H9 (cell line): ENCODE data around the gene PDE4B. TPM values are rescaled to one million over a fixed set of nuclear protein-coding genes. Genes with fewer than 3 reads are reported as not detected.

Experiments
- DNase-seq: peaks from one replicate; pipeline ENCODE4 v3.0.0-alpha.2; 2017
- H2AFZ ChIP-seq: one replicate; pipeline ENCODE4 v1.6.1; 2013; ENCODE audit warnings: mild to moderate bottlenecking, low read length, control low read depth, moderate library complexity
- H2AK5ac ChIP-seq: 2 replicates; pipeline ENCODE4 v1.6.1; 2013; ENCODE audit warnings: low read length, control low read depth, mixed read lengths; ENCODE audit not compliant: insufficient read length
- H2BK120ac ChIP-seq: one replicate; pipeline ENCODE4 v1.6.1; 2013; ENCODE audit warnings: low read depth, mild to moderate bottlenecking, low read length, control low read depth, inconsistent platforms; ENCODE audit not compliant: poor library complexity, severe bottlenecking
- H2BK12ac ChIP-seq: 2 replicates; pipeline ENCODE4 v1.6.1; 2013; ENCODE audit warnings: low read length, control low read depth, mixed read lengths, low read depth; ENCODE audit not compliant: insufficient read length
- H2BK15ac ChIP-seq: 2 replicates; pipeline ENCODE4 v1.6.1; 2013; ENCODE audit warnings: low read depth, low read length, control low read depth
- H2BK20ac ChIP-seq: one replicate; pipeline ENCODE4 v1.6.1; 2013; ENCODE audit warnings: low read depth, mild to moderate bottlenecking, low read length, control low read depth, inconsistent platforms; ENCODE audit not compliant: poor library complexity, severe bottlenecking
- H2BK5ac ChIP-seq: 2 replicates; pipeline ENCODE4 v1.6.1; 2013; ENCODE audit warnings: low read length, control low read depth, mixed read lengths; ENCODE audit not compliant: insufficient read length
- H3K14ac ChIP-seq: 2 replicates; pipeline ENCODE4 v1.6.1; 2013; ENCODE audit warnings: low read length, control low read depth; ENCODE audit not compliant: insufficient read depth
- H3K18ac ChIP-seq: 2 replicates; pipeline ENCODE4 v1.6.1; 2013; ENCODE audit warnings: low read depth, mild to moderate bottlenecking, mixed read lengths, low read length, control low read depth; ENCODE audit not compliant: insufficient read length
- H3K23ac ChIP-seq: 2 replicates; pipeline ENCODE4 v1.6.1; 2013; ENCODE audit warnings: low read length, control low read depth, mixed read lengths, low read depth; ENCODE audit not compliant: insufficient read length
- H3K23me2 ChIP-seq: 2 replicates; pipeline ENCODE4 v1.6.1; 2013; ENCODE audit warnings: low read depth, mild to moderate bottlenecking, mixed read lengths, low read length, control low read depth; ENCODE audit not compliant: insufficient read length, poor library complexity, severe bottlenecking
- H3K27ac ChIP-seq: 2 replicates; pipeline ENCODE4 v1.5.1; 2013; ENCODE audit warnings: low read length, control low read depth, mixed read lengths, low read depth; ENCODE audit not compliant: insufficient read length
- H3K27me3 ChIP-seq: 2 replicates; pipeline ENCODE4 v1.6.1; 2013; ENCODE audit warnings: low read length, control low read depth, inconsistent platforms; ENCODE audit not compliant: insufficient read depth
- H3K4ac ChIP-seq: 2 replicates; pipeline ENCODE4 v1.6.1; 2013; ENCODE audit warnings: low read depth, mild to moderate bottlenecking, control low read depth, inconsistent platforms, low read length, moderate library complexity
- H3K4me1 ChIP-seq: 2 replicates; pipeline ENCODE4 v1.6.1; 2013; ENCODE audit warnings: low read length, control low read depth, inconsistent platforms; ENCODE audit not compliant: insufficient read depth
- H3K4me2 ChIP-seq: 2 replicates; pipeline ENCODE4 v1.6.1; 2013; ENCODE audit warnings: low read length, control low read depth, mixed read lengths; ENCODE audit not compliant: insufficient read length, insufficient read depth
- H3K56ac ChIP-seq: 2 replicates; pipeline ENCODE4 v1.6.1; 2013; ENCODE audit warnings: low read depth, mild to moderate bottlenecking, mixed read lengths, low read length, control low read depth; ENCODE audit not compliant: insufficient read length
- H3K79me1 ChIP-seq: 2 replicates; pipeline ENCODE4 v1.6.1; 2013; ENCODE audit warnings: low read depth, mild to moderate bottlenecking, moderate library complexity, low read length, control low read depth, inconsistent platforms; ENCODE audit not compliant: insufficient read depth, poor library complexity, severe bottlenecking
- H3K79me2 ChIP-seq: 2 replicates; pipeline ENCODE4 v1.6.1; 2013; ENCODE audit warnings: low read length, control low read depth, inconsistent platforms; ENCODE audit not compliant: insufficient read depth
- H3K9ac ChIP-seq: 2 replicates; pipeline ENCODE4 v1.6.1; 2013; ENCODE audit warnings: low read length, control low read depth, mixed read lengths; ENCODE audit not compliant: insufficient read length; ENCODE audit errors: extremely low read depth
- H3K9me3 ChIP-seq: one replicate; pipeline ENCODE4 v1.6.1; 2013; ENCODE audit warnings: low read depth, low read length, inconsistent platforms; ENCODE audit not compliant: control insufficient read depth
- H3T11ph ChIP-seq: one replicate; pipeline ENCODE4 v1.6.1; 2013; ENCODE audit warnings: mild to moderate bottlenecking, low read length, control low read depth, inconsistent platforms
- H4K20me1 ChIP-seq: one replicate; pipeline ENCODE4 v1.6.1; 2013; ENCODE audit not compliant: control insufficient read depth, insufficient read length, insufficient read depth
- H4K5ac ChIP-seq: 2 replicates; pipeline ENCODE4 v1.6.1; 2013; ENCODE audit warnings: low read depth, mild to moderate bottlenecking, mixed read lengths, low read length, control low read depth; ENCODE audit not compliant: insufficient read length
- H4K8ac ChIP-seq: replicated peaks from 2 replicates; pipeline ENCODE4 v1.6.1; 2013; ENCODE audit warnings: low read length, control low read depth, mixed read lengths, low read depth; ENCODE audit not compliant: insufficient read length
- H4K91ac ChIP-seq: 2 replicates; pipeline ENCODE4 v1.6.1; 2013; ENCODE audit warnings: low read depth, mild to moderate bottlenecking, moderate library complexity, mixed read lengths, low read length, control low read depth; ENCODE audit not compliant: insufficient read length
- H3K27ac Mint-ChIP-seq, 3 experiments: 2 replicates in 2 of 3; 3 replicates in 1 of 3; pipeline ENCODE4 v1.8.0; 2020 to 2021; ENCODE audit warnings: mixed read lengths in 3 of 3, mild to moderate bottlenecking in 1 of 3, moderate library complexity in 1 of 3
- H3K27me3 Mint-ChIP-seq: 2 replicates; pipeline ENCODE4 v1.8.0; 2021; ENCODE audit warnings: low read depth, mild to moderate bottlenecking, moderate library complexity, mixed read lengths
- H3K36me3 Mint-ChIP-seq, 3 experiments: 2 replicates in 2 of 3; 3 replicates in 1 of 3; pipeline ENCODE4 v1.8.0; 2020 to 2021; ENCODE audit warnings: low read depth in 3 of 3, mixed read lengths in 3 of 3; ENCODE audit not compliant: insufficient read depth in 1 of 3
- H3K4me1 Mint-ChIP-seq, 2 experiments: 2 replicates each; pipeline ENCODE4 v1.8.0; 2020; ENCODE audit warnings: mixed read lengths in 2 of 2
- H3K4me3 Mint-ChIP-seq, 2 experiments: 2 replicates in 1 of 2; 3 replicates in 1 of 2; pipeline ENCODE4 v1.8.0; 2020 to 2021; ENCODE audit warnings: mild to moderate bottlenecking in 2 of 2, mixed read lengths in 2 of 2, moderate library complexity in 1 of 2
- H3K9me3 Mint-ChIP-seq, 2 experiments: 2 replicates in 1 of 2; 3 replicates in 1 of 2; pipeline ENCODE4 v1.8.0; 2020; ENCODE audit warnings: mild to moderate bottlenecking in 2 of 2, mixed read lengths in 2 of 2, moderate library complexity in 1 of 2
- CTCF ChIP-seq: fragments of 200-600 bp; sonication (generic); conservative IDR thresholded peaks from 3 replicates; pipeline ENCODE4 v1.8.0; 2021; ENCODE audit warnings: antibody characterized with exemption, mild to moderate bottlenecking
- WGBS: extraction: QIAGEN DNeasy Blood & Tissue Kit; methylation state at CpG from one replicate; pipeline ENCODE4 v1.1.7; 2013; ENCODE audit warnings: missing lambda C conversion rate, low lambda C conversion rate, mixed read lengths; ENCODE audit not compliant: insufficient read length; ENCODE audit errors: extremely low coverage; 5-methylcytosine and 5-hydroxymethylcytosine counted together
- total RNA-seq: library from RNA; stranded (reverse); gene quantifications from 2 replicates; pipeline ENCODE4 v1.2.1, GENCODE V29; 2021

The PDE4B gene
- total RNA-seq, 1 experiment from 2014 or later: 19.8 TPM

- no peak for TF ChIP-seq CTCF
- Histone ChIP-seq H2BK5ac (no peak overlapping the region), H4K20me1 (no peaks in the 10 kb centered on the region), H2BK120ac (no peak overlapping the region), H2BK15ac (no peak overlapping the region), H3K27me3 (no peaks in the 10 kb centered on the region), H4K5ac (peak overlapping the region; percentile 30), H3K14ac (no peak overlapping the region), H3K27ac (no peak overlapping the region), H3K23ac (no peak overlapping the region), H3T11ph (no peak overlapping the region), H3K23me2 (no peaks in the 10 kb centered on the region), H3K79me2 (no peaks in the 10 kb centered on the region), H3K4me1 (no peaks in the 10 kb centered on the region), H3K79me1 (no peaks in the 10 kb centered on the region), H2AK5ac (no peak overlapping the region), H3K4me2 (no peak overlapping the region), H4K91ac (no peak overlapping the region), H2BK12ac (no peak overlapping the region), H3K56ac (no peak overlapping the region), H3K9me3 (no peaks in the 10 kb centered on the region), H3K4ac (no peak overlapping the region), H3K18ac (no peak overlapping the region), H2AFZ (no peak overlapping the region), H2BK20ac (no peak overlapping the region), H4K8ac (no peak overlapping the region), H3K9ac (no peak overlapping the region)
- no peaks in the 10 kb centered on the region for H3K36me3 Mint-ChIP-seq
- no peaks in the 10 kb centered on the region for H3K27me3 Mint-ChIP-seq
- H3K27ac Mint-ChIP-seq: no peak overlapping the region
- DNase-seq: no peak
- H3K4me1 Mint-ChIP-seq: no peaks in the 10 kb centered on the region
- H3K4me3 Mint-ChIP-seq: no peak overlapping the region
- WGBS: no CpG with 5 or more reads among the region's 3 CpGs
- H3K9me3 Mint-ChIP-seq: no peaks in the 10 kb centered on the region
Observed at GRCh38 chr1:65955071-65955470, 162.4 kb downstream of the PDE4B start.
